ENCODE measurements around the gene ZFP36L2. TPM values are rescaled to one million over a fixed set of nuclear protein-coding genes. Genes with fewer than 3 reads are reported as not detected.

Gene ZFP36L2
- total and polyA plus RNA-seq, 10 of the 15 experiments (the other 5 are each of a cell fraction or from before 2014, with no cell fraction given): 4.3 to 64.9 (median 19.5) TPM

GRCh38 chr2:43186321-43186678 lies 40.1 kb downstream of the ZFP36L2 start:
- ChIA-PET RAD21 (ENCODE audit: unreplicated experiment) (no interaction called here), POLR2A (no interaction called here), SMC1A (ENCODE audit: uncharacterized antibody, unreplicated experiment) (interaction anchor here (1.3 to 1.8 kb wide), 2 partner anchors 9 to 16 kb away, joined by 3 to 4 read pairs; no protein-coding TSS in a partner anchor), CTCF (no interaction called here)
- no peak overlapping the region for H3K4me2 ChIP-seq (ENCODE audit: control insufficient read depth, insufficient read depth)
- no peak overlapping the region for H3K27ac ChIP-seq (ENCODE audit: control insufficient read depth, insufficient read depth)
- BruUV-seq (replicated peaks): no TSS peak
- H3K9ac ChIP-seq (ENCODE audit: control insufficient read depth, insufficient read depth, low read length): no peak overlapping the region
- TF ChIP-seq SRF (IDR thresholded peaks at IDR 0.05; ENCODE audit: low read depth in 2 of 2, low read length in 2 of 2): no peak
- no peak for TF ChIP-seq SMARCA5 (IDR thresholded peaks at IDR 0.05)
- no peak for TF ChIP-seq BMI1 (IDR thresholded peaks at IDR 0.05; ENCODE audit: borderline replicate concordance)
- no peak for TF ChIP-seq SREBF2 (IDR thresholded peaks at IDR 0.05; ENCODE audit: low read length)
- no peak for TF ChIP-seq CREM (IDR thresholded peaks at IDR 0.05; ENCODE audit: low read depth)
- no peak for TF ChIP-seq IRF5 (IDR thresholded peaks at IDR 0.05; ENCODE audit: borderline replicate concordance)
- TF ChIP-seq RAD51 (IDR thresholded peaks at IDR 0.05): no peak
- no peak for TF ChIP-seq TBL1XR1 (IDR thresholded peaks at IDR 0.05; ENCODE audit: low read depth, low read length)
- TF ChIP-seq ZBTB11 (CRISPR knock-in tag; IDR thresholded peaks at IDR 0.05): no peak
- TF ChIP-seq CBX3 (IDR thresholded peaks at IDR 0.05; ENCODE audit: borderline replicate concordance, low read depth): no peak
- no peak for TF ChIP-seq MXI1 (IDR thresholded peaks at IDR 0.05; ENCODE audit: low read depth, low read length)
- no peak for TF ChIP-seq ATF2 (IDR thresholded peaks at IDR 0.05; ENCODE audit: low read length)
- no peak for TF ChIP-seq USF1 (IDR thresholded peaks at IDR 0.05; ENCODE audit: borderline replicate concordance, extremely low read length, insufficient read depth, low read depth, low read length)
- WGBS (ENCODE audit: insufficient coverage, insufficient replicate concordance, low lambda C conversion rate, missing lambda C conversion rate): 64% methylated on average over 6 of the region's 6 CpGs
- intact Hi-C loops (cut with micrococcal nuclease; ENCODE audit: unreplicated experiment) (no loop called here), in situ Hi-C loops (cut with MboI) (no loop called here)
- ATAC-seq: no peak
- no peaks in the 10 kb centered on the region for H3K36me3 ChIP-seq (ENCODE audit: control insufficient read depth in 2 of 2, insufficient read depth in 2 of 2, low read length in 1 of 2)
- H3K79me2 ChIP-seq (ENCODE audit: control insufficient read depth, insufficient read depth, low read length): no peaks in the 10 kb centered on the region
- no peak for DNase-seq (ENCODE audit: low read depth, low spot score)
- H3K4me1 ChIP-seq (ENCODE audit: control insufficient read depth, insufficient read depth, low read length): no peaks in the 10 kb centered on the region
- no peaks in the 10 kb centered on the region for H3K9me3 ChIP-seq (replicated peaks; ENCODE audit: control insufficient read depth, insufficient read depth, low read length)
- H2AFZ ChIP-seq (ENCODE audit: control insufficient read depth, low read depth, low read length): no peak overlapping the region
- no peaks in the 10 kb centered on the region; the same call in 1 of the 2 replicates for H4K20me1 ChIP-seq (ENCODE audit: control insufficient read depth, insufficient read depth)
- H3K27me3 ChIP-seq (replicated peaks in 1 of 2; ENCODE audit: control insufficient read depth in 2 of 2, insufficient read depth in 2 of 2, low read length in 1 of 2): no peaks in the 10 kb centered on the region
- FAIRE-seq: no peak
- no peak overlapping the region for H3K4me3 ChIP-seq
